Stimulated activated CD8-positive, alpha-beta memory T cell treated with anti-CD3 and anti-CD28 coated beads, Interleukin-2, amount 100 ng/mL, for 48 hours (primary cell): ENCODE data around the gene METAP1D.

ENCODE experiments used
- DNase-seq, 2 donors: peaks; one replicate each; pipeline ENCODE4 v3.0.0-alpha.2; 2020; ENCODE audit warnings: low read depth in 2 of 2

The METAP1D gene

DNA sequence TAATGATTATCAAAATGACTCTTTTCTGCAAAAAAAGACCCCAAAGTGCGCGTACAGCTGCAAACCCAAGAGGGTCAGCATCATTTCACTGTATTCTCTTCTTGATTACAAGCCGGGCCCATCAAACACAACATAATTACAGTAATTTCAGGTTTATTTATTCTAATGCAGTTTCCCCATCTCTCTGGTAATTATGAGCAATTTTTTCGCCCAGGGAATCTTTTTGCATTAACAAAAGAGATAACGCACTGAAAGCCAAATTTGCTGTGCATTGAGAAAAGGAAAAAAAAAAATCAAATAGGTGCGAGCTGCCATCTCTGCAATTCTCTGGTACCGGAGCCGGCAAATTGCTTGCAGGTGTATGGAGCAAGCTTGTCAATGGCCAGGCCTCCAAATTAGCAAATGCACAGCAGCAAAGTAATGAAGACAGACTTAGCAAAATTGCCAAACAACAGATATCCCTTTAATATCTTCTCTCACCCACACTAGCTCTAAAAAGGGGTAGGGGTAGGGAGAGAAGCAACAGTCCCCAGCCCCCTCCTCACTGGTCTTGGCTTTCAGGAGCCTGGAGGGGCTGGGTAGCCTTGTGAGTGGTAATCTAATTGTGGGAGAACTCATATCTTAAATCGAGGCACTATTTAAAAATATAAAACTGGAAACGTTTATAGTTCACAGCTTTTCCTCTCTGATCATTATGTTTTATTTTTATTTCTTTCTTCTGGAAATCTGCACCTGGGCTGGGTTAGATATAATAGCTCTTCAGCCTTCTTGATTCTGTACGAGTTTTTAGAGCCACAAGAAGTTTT is 92.2 kb downstream of the METAP1D start:
- no peak for DNase-seq

DNA sequence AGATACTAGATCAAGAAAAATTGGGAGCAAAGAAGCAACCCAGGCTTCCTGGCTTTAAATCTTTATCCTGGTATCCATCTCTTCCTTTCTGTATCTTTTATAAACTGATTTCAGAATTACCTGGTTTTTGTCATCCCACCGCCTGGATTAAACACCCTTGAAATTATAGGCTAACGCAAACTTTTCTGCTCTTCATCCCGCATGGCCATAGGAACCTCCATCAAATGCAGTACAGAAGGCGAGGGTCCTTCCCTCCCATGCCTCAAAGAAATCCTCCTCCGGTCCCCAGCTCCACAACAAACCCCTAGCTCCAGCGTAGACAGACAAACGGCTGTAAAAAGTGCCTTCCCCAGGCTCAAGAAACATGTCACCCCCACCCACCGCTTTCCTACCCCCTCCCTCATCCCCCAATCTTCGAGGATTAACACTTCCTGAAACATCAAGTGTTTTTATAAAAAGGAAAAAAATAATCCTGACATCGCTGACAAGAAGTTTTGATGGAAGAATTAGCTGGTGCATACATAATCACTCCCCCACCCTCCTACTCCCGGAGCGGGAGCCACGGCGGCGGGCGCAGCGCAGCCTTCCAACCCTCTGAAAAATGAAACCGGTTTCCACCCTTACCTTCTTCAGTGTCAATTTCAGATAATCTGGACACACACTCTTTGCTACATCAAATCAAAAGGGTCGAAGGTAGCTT is 93.1 kb downstream of the METAP1D start:
- no peak for DNase-seq

DNA sequence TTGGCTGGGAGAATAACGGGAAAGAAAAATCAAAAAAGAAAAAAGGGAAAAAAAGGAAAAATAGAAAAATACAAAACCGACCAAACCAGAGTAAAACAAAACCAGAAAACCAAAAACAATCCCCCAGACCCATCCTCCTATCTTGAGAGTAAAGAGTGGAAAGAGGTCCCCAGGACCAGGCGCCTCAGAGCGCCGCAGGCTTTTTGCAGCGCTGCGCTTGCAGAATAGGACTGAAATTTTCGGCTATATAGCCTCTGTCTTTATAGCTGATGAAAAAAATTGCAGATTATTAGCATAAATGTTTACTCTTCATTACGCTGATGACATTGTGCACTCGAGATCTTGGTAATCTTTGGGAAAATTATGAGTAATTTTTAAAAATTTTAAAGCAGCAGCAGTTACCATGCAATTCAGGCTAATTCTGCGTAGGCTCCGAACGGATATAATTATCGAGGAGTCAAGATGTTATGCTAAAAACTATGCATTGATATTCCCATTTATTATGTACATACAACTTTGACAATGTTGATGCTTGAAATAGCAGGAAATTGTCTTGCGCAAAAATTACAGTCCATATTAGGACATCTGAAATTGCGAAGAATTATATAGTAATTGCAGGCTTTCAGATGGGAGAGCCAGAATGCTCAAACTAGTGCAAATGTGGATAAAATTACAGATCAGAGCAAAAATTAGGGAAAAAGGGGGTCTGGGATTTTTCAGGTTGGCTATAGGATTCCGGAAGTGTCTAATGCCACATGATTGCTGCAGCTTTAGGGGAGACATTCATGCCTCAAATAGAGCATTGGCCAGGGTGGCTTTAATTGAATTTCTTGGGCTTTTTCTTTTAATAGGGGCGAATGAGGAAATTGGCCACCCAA is 93.9 kb downstream of the METAP1D start:
- no peak for DNase-seq

DNA sequence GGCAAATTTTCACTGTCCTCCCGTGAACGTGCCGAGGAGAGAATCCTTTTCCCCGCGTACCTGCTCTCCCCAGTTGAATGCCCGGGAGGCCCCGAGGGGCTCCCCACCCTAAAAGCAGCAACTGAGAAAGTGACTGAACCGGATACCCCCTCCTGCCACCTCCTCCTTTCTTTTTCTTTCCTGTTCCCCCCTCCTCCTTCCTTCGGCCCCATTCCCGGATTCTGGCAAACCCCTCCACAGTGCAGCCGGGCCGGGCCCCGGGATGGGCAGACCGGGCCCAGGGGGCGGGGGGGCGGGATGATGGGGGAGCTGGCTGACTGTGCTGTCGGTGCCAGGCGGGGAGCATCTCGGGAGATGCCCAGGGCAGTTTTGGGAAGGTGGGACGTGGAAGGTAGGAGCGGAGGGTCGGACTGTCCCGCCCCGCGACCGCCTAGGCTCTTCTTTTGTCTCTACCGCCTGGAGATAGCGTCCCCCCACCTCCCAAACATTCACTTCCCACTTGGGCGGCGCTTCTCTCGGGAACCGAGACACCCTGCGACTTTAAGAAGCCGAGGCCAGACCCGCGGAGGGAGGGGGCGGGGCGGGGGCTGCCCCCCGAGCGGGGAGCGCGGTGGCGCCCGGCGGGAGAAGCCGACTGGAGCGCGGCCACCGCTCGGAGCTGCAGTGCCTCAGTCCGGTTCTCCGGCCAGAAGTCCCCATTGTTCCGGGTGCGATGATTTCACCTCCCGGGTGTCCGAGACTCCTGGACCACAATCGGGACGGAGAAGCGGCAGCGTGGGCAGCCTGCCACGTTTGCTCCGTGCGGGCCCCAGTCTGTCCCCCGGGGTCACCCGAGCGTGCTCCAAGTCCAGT is 94.8 kb downstream of the METAP1D start:
- no peak for DNase-seq

DNA sequence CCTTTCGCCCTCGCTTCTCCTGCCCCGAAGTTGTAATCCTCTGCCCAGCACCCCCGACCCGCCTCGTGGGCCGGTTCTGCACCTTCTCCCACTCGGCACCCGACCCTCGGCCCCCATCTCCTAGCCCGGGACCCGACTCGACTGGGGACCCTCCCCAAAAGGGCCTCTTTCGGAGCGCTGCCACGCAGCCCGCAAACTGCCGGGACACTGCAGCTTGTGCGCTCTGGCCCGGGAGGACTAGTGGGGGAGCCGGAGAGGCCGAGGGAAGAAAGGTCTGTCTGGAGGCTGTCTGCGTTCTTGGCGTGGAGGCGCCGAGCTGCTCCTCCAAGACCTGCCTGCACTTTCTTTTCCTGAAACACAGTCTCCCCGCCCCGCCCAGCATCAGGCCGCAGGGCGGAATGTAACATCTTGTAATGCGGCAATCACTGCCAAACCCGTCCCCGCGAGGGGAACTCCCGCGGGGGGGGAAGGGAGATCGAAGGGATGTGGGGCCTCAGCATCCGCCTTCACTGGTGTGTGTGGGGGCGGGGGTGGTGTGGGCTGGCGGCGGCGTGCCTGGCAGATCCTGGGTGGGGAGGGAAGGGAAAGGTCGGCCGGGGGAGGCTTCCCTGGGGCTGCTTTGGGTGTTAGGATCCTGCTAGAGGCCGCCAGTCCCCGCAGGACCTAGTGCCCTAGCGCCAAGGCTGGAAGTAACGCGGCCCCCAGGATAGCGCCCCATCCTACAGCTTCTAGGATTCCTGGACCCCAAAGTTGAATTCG is 95.6 kb downstream of the METAP1D start:
- DNase-seq: no peak

DNA sequence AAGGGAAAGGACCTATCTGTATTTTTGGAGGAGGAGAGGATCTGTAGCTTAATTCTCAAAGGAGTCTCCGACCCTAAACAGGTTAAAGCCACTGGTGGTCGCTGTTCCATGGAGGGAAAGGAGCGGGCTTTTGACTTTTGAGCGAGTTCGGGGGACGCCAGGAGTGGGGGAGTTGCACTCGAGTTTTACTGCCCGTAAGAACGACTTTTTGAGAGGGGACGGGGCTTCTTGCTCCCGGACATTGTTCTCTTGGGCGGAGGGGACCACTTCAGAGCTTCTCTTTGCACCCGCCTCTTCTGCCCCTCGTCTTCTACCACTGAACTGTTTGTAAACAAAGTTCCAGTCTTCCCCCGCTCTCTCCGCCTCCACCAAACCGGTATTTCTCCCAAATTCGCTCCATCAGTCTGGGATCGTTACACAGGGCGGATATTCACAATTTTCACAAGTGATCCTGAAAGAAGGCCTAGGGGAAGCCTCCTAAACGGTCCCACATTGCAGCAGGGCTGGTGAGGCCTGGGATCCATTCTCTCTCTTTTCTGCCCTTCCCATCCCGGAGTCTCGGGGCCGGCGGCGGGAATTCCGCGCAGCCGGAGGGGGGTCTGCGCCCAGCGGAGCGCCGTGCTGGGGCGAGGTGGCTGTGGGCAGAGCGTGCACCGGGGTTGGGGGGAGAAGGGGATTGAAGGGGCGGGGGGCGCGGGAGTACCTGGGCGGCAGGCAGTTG is 96.3 kb downstream of the METAP1D start:
- no peak for DNase-seq

DNA sequence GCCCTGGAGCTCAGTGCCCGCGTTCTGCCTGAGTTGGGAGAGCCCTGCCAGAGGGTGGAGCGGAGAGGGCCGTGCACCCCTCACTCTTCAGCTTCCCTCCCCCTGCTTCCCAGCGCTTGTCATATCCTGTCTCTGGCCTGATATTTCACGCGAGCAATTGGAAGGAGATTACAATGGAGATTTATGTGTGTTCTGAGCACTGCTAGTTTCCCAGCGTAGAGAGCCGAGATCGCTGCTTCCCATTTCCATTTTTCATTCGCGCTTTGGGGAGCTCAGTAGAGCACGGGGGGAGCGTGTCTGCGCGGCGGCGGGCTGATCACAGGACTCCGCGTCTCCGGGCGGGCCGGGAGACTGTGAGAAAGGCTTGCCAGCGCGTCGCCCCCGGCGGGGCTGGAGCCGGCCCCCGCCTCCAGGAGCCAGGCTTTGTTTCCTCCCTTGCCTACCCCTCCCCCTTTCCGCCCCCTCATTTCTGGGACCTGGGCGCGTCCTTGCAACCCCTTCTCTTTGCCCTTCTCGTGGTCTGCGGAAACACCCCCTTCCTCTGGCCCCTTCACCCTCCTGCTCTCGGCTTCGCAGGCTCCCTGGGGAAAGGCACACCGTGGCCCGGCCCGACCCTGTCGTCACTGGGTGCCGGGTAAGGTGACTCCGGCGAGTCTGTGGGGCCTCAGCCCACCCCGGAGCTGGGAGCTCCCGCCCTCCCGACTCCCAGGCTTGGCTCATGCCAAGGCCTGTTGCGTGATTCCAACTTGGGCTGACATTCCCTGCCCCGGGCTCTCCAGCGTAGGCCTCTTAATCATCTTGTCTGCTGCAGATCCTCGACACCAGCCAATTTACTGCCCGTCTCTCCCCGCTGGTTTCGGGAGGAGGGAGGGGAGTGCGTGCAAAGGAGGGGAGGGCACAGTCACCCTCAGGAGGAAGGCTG is 97.1 kb downstream of the METAP1D start:
- no peak for DNase-seq

DNA sequence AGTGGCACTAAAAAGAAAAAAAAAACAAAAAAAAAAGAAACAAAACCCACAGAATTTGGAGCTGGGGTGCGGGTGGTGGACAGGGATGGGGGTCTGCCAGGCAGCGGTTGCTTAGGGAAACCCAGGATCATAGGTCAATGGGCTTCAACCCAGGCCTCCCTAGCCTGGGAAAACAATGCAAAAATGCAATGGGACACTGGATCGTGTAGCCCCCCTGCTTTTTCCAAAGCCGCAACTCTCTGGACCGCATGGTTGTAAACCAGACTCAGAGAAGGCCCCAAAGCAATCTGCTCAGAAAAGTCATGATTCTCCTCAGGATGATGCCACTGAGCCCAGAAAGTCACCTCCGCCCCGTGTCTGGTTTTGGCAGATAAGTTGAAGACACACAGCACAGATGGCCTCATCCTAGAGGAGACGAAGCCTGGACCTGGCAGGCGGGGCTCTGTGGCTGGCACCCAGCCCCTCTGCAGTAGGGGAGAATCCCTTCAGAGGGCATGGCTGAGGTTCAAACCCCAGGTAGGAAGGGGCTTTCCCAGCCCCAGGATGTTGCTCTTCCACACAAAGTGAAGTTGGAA is 97.9 kb downstream of the METAP1D start:
- no peak for DNase-seq

DNA sequence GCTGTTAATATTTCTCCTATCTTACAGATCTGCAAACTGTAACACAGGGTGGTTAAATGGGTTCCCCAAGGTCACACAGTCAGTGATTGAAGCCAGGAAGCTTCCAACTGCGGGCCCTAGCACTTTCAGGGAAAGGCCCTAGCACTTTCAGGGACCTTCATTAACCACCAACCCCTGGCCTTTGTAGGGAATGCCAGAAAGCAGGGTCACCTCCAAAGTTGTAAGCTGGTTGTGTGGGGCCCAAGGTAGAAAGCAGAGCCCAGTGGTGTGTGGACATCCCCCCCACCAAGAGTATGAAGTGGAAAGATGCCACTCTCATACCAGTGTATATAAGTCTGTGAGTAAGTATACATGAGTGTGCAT is 98.5 kb downstream of the METAP1D start:
- DNase-seq: no peak

DNA sequence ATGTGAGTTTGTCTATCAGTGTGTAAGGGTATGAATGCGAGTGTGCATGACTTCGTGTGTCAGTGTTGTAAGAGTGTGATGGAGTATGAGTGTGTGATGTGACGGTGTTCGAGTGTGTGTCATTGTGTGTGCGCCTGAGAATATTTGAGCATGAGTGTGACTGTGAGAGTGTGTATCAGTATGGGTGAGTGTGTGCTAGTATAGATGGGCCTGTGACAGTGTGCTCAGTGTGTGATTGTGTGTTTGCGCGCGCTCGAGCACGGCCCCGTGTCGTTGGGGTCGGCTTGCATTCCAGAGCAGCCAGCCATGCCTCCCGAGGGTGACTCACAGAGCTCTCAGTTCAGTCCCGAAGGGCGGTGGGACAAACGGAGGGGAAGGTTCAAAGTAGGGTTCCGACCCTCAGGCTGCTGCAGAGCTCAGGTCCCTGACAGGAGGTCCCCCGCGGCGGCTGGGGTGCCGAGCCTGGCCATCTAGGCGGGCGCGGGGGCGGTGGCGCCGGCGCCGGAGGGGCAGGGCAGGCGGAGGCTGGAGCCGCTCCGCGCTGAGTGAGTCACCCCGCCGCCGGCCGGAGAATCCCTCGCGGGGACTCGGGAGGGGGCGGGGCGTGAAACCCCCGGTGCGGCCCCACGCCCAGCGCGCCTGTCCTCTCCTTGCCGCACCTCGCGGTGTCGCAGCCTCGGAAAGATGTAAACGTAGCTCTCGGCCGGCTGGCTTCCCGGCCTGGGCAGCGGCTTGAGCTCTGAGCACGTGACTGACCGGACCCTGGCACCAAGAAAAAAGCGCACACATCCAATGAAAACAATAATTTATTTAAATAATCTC is 99.1 kb downstream of the METAP1D start:
- DNase-seq: no peak

DNA sequence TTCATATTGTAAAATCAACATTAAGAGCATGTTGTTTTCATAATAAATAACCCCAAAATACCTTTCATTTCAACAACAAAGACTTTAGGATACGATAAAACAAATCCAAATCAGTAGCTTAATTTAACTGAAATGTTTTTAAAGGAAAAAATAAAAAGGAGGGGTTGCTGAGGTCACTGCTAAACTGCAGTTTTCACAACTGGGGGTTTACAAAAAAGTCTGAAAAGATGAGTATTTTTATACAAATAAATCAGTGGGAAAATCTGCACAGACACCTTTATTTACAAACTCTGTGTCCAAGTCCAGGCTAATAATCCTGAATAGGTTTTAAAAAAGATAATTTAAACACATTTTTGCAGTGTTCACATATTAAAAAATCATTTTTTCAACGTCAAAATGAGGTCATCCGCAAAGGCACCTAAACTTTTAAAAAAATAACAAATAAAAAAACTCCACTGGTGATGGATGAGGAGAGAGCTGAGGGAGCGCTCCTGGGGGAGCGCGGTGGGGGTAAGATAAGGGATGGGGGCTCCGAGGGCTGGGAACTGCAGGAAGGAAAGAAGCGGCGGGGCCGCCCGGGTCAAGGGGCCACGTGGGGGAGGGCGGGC is 99.8 kb downstream of the METAP1D start:
- DNase-seq: no peak

DNA sequence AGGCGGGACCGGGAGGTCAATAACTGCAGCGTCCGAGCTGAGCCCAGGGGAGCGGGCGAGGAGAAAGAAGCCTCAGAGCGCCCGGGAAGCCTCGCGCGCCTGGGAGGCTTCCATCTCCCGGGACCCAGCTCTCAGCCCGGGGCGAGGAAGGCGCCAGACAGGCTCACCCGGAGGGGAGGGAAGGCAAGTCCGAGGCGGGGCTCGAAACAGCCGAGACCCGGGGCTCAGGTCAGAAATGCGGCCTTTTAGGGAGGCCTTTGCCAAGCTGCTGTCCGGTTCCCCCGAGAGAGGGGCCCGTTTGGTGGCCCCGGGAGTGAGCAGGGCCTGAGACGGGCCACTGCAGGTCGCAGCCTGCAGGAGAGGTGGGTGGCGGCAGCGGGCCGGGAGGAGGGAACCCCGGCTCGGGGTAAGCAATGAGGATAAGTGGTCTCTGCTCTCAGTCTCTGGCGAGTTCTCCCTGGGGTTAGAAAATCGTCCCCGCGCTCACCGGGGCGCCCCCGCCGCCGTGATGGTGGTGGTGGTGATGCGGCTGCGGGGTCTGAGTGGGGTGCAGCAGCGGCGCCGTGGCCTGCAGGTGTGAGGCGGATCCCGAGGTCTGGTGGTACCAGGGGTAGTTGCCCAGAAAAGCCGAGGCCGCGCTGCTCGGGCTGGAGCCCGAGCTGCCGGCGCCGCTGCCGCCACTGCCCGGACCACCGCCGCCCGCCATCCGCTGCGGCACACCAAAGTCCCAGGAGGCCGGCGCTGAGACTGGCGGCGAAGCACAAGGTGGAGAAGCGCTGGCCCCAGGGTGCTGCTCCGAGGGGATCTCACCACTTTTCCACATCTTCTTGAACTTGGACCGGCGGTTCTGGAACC is 100.6 kb downstream of the METAP1D start:
- no peak for DNase-seq

DNA sequence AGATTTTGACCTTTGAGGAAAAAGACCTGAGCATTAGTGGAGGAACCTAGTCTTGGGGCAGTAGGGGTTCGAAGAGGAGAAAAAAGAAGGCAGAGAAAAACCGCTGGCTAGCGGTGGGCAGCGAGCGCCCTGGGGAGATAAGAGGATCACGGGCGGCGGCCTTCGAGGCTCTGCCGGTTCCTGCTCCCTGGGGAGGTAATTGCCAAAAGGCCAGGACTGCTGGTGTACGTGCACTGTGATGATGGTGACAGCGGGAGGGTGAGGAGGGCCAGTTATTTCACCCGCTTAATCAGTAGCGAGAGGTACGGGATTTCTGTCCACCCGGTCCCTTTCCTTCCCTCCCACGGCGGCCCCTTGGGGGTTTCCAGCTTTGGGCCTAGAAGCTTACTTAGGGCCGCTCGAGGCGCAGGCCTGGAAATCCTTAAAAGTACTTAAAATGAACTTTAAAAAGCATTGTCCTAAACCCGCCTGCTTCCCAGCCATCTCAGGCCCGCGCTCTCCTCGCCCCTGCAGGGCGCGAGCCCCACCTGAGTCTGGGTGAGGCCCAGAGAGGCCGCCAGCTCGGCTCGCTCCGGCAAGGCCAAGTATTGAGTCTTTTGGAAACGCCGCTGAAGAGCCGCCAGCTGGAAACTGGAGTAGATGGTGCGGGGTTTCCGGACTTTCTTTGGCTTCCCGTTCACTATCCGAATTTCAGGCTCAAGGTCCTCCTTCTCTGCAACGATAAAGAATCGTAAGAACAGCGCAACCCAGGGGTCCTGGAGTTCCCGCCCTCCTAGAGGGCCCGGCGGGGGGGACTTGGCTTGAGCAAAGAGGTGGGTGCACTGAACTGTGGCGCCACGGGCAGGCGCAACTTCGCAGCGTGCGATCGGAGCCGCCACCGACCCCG is 101.4 kb downstream of the METAP1D start:
- no peak for DNase-seq

DNA sequence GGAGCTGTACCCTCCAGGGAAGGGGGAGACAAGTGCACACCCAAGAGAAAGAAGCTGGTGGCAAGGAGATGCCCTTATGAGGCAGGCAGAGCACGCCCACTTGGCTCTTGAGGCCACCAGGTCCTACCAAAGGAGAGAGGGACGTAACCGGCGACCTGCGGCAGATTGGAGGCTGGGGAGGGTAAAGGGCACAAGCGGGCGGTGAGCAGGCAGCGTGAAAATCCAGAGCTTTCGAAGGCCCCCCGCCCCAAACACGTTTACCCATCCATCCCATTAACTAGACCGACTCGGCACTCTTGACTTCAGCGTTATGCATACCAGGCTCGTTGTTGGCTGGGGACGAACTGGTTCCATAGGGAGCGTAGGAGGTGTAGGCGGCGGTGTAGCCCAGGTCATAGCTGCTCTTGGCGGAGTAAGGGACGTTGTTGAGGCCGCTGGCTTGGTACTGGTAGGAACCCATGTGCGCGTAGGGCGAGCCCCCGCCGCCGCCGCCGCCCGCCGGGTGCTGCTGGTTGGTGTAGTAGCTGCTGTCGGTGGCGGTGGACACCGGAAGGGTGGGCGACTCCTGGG is 102.2 kb downstream of the METAP1D start:
- DNase-seq: no peak
